Lower lobe of right lung (tissue), 2 donors: ENCODE results near the gene CCL20. TPM values are rescaled to one million over a fixed set of nuclear protein-coding genes. Genes with fewer than 3 reads are reported as not detected.

Experiments used
- ATAC-seq, 2 donors: fragments of 200-7000 bp; cut with Tn5 transposase; one replicate each; pipeline ENCODE4 v1.9.1; 2020 to 2022; ENCODE audit warnings: mild to moderate bottlenecking in 2 of 2, moderate library complexity in 2 of 2
- DNase-seq: peaks from one replicate; pipeline ENCODE4 v3.0.0-alpha.2; 2020
- H3K27ac ChIP-seq: fragments of 200-600 bp; one replicate; pipeline ENCODE4 v1.8.0; 2022
- H3K27me3 ChIP-seq: fragments of 200-600 bp; one replicate; pipeline ENCODE4 v1.8.0; 2022; ENCODE audit warnings: low read depth
- H3K36me3 ChIP-seq: fragments of 200-600 bp; one replicate; pipeline ENCODE4 v1.8.0; 2022; ENCODE audit warnings: mild to moderate bottlenecking
- H3K4me1 ChIP-seq: fragments of 200-600 bp; one replicate; pipeline ENCODE4 v1.8.0; 2022
- H3K4me3 ChIP-seq: fragments of 200-600 bp; one replicate; pipeline ENCODE4 v1.8.0; 2022; ENCODE audit warnings: mild to moderate bottlenecking
- H3K9me3 ChIP-seq: fragments of 200-600 bp; one replicate; pipeline ENCODE4 v1.8.0; 2022
- intact Hi-C: fragments of 100-400 bp; cut with DNase I; formaldehyde crosslinking; loops from one replicate; pipeline ENCODE4 v1.11.0; 2022
- total RNA-seq: library from RNA; stranded (reverse); fragmentation: NEBNext Ultra II Directional; extraction: Animal tissue kit (Norgen Biotek cat#: 25700); gene quantifications from one replicate; pipeline ENCODE4 v1.2.1, GENCODE V29; 2021
- TF ChIP-seq, protein P1 (sequence below): fragments of 200-600 bp; IDR thresholded peaks from one replicate; pipeline ENCODE4 v1.8.0; 2022; ENCODE audit warnings: antibody characterized with exemption, mild to moderate bottlenecking
- donor health status: DM: no; HTN: yes; CAD: no; lungs with severe emphysema.

Gene CCL20
- total RNA-seq, 1 donor from 2014 or later: 1.6 TPM

DNA sequence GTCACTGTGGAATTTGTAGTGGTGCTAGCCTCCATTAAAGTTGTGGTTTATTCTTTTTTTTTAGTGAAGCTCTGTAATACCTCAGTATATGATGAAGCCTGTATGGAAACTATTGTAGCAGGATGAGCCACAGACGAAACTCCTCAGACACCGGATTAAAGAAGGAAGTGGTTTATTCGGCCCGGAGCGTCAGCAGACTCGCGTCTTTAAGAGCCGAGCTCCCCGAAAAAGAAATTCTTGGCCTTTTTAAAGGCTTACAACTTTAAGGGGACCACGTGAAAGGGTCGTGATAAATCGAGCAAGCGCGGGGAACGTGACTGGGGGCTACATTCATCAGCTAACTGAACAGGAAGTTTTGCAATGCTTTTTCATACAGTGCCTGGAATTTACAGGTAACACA lies 8.1 kb upstream of the CCL20 start:
- Histone ChIP-seq H3K27me3 (no peaks in the 10 kb centered on the region), H3K4me3 (no peak overlapping the region), H3K36me3 (no peaks in the 10 kb centered on the region), H3K27ac (no peak overlapping the region), H3K4me1 (no peaks in the 10 kb centered on the region), H3K9me3 (no peaks in the 10 kb centered on the region)
- peak; percentile 58 for DNase-seq
- TF ChIP-seq, protein P1, sequence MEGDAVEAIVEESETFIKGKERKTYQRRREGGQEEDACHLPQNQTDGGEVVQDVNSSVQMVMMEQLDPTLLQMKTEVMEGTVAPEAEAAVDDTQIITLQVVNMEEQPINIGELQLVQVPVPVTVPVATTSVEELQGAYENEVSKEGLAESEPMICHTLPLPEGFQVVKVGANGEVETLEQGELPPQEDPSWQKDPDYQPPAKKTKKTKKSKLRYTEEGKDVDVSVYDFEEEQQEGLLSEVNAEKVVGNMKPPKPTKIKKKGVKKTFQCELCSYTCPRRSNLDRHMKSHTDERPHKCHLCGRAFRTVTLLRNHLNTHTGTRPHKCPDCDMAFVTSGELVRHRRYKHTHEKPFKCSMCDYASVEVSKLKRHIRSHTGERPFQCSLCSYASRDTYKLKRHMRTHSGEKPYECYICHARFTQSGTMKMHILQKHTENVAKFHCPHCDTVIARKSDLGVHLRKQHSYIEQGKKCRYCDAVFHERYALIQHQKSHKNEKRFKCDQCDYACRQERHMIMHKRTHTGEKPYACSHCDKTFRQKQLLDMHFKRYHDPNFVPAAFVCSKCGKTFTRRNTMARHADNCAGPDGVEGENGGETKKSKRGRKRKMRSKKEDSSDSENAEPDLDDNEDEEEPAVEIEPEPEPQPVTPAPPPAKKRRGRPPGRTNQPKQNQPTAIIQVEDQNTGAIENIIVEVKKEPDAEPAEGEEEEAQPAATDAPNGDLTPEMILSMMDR: no peak
- no peak for ATAC-seq
- intact Hi-C loops: no loop called here

DNA sequence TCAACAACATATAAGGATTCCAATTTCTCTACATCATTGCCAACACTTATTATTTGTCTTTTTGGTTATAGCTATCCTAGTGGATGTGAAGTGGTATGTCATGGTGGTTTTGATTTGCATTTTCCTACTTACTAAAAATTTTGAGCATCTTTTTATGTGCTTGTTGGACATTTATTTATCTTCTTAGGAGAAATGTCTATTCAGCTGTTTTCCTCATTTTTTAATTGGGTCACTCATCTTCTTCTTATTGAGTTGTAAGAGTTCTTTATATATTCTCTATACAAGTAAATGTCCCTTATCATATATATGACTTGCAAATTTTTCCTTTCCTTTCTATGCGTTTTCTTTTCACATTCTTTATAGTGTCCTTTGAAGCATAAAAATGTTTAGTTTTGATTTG lies 4.7 kb upstream of the CCL20 start:
- Histone ChIP-seq H3K27ac (no peak overlapping the region), H3K27me3 (no peaks in the 10 kb centered on the region), H3K4me1 (no peaks in the 10 kb centered on the region), H3K4me3 (no peak overlapping the region), H3K36me3 (no peaks in the 10 kb centered on the region), H3K9me3 (no peaks in the 10 kb centered on the region)
- intact Hi-C loops: no loop called here
- ATAC-seq (no peak), DNase-seq (no peak)
- TF ChIP-seq, protein P1: no peak

DNA sequence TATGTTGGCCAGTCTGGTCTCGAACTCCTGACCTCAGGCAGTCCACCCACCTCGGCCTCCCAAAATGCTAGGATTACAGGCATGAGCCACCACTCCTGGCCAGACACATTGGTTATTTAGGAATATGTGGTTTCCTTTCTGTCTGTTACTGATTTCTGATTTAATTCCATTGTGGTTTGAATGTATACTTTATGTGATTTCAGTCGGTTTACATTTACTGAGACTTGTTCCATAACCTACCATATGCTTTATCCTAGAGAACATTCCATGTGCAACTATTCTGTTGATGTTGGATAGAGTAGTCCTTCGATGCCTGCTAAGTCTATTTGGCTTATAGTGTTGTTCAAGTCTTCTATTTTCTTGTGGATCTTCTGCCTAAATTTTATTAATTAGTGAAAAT lies 1.6 kb upstream of the CCL20 start:
- ATAC-seq (no peak), DNase-seq (no peak)
- Histone ChIP-seq H3K4me1 (no peaks in the 10 kb centered on the region), H3K36me3 (no peaks in the 10 kb centered on the region), H3K9me3 (no peaks in the 10 kb centered on the region), H3K27ac (no peak overlapping the region), H3K4me3 (no peak overlapping the region), H3K27me3 (no peaks in the 10 kb centered on the region)
- TF ChIP-seq, protein P1: no peak
- intact Hi-C loops: no loop called here

DNA sequence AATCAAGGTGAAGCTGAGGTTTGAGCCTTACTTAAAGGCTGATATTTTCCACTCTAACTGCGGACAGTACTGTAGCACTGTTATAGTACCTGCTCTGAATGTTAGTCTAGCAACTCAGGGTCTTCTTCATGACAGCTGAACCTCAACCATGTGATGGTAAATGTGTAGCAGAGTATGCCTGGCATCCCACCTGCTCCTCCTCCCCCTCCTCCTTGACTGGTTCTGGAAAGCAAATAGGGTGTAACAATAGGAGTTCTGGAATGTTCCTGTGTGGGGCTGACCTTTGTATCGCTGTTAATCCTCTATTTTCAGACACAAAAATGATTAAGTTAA lies 447 bp upstream of the CCL20 start:
- H3K27ac ChIP-seq: no peak overlapping the region
- H3K36me3 ChIP-seq: no peaks in the 10 kb centered on the region
- peaks cover 9% of the 10 kb centered on the region for H3K4me1 ChIP-seq
- DNase-seq (no peak), ATAC-seq (no peak)
- H3K9me3 ChIP-seq: no peaks in the 10 kb centered on the region
- TF ChIP-seq, protein P1: no peak
- H3K4me3 ChIP-seq: no peak overlapping the region
- intact Hi-C loops: no loop called here
- no peaks in the 10 kb centered on the region for H3K27me3 ChIP-seq

DNA sequence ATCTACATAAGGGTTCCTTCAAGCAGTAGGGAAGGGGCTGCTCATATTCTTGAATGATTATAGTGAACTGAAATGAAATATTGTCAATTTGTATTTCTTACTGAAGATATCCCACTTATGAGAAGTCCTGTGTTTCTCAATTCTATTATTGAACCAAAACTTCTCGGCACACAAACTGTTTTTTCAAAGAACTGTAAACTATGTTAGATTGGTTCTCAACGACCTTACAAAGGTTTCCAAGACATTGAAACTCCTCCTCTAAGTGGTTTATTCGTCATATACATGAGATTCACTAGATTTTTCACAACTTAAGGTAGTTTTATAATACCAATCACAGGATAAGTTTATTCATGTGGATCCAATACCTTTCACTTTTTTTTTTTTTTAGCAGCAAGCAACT lies 1.4 kb downstream of the CCL20 start:
- DNase-seq (no peak), ATAC-seq (no peak)
- TF ChIP-seq, protein P1: no peak
- Histone ChIP-seq H3K27me3 (no peaks in the 10 kb centered on the region), H3K4me1 (peaks cover 11% of the 10 kb centered on the region), H3K27ac (no peak overlapping the region), H3K4me3 (no peak overlapping the region), H3K36me3 (no peaks in the 10 kb centered on the region), H3K9me3 (no peaks in the 10 kb centered on the region)
- intact Hi-C loops: no loop called here
